PC-3 (cell line): ENCODE data around the gene IGDCC3. TPM values are rescaled to one million over a fixed set of nuclear protein-coding genes. Genes with fewer than 3 reads are reported as not detected.

Source experiments
- ATAC-seq: fragments of 200-7000 bp; cut with Tn5 transposase; 2 replicates; pipeline ENCODE4 v1.9.1; 2020; ENCODE audit warnings: mild to moderate bottlenecking, moderate library complexity
- BruUV-seq: library from RNA; stranded (reverse); fragments of 400-500 nt; replicated peaks from 2 replicates; lab custom pipeline; 2021; lab: Mats Ljungman, UMichigan
- CTCF ChIA-PET: fragments of 300-600 bp; sonication (Branson Sonifier 250); formaldehyde crosslinking; loops from one replicate; lab custom pipeline; 2022; ENCODE audit warnings: antibody characterized with exemption; lab: Charles Lee
- POLR2A ChIA-PET: fragments of 300-600 bp; sonication (Branson Sonifier 250); formaldehyde crosslinking; loops from one replicate; lab custom pipeline; 2022; ENCODE audit warnings: antibody characterized with exemption; ENCODE audit not compliant: unreplicated experiment; lab: Charles Lee
- DNase-seq: peaks from one replicate; pipeline ENCODE4 v3.0.0-alpha.2; 2015
- H2AFZ ChIP-seq: fragments of 300-600 bp; sonication (generic); 2 replicates; pipeline ENCODE4 v1.6.0; 2016; ENCODE audit warnings: antibody characterized with exemption, low read length
- H3F3A ChIP-seq: fragments of 300-600 bp; sonication (generic); one replicate; pipeline ENCODE4 v1.6.0; 2017; ENCODE audit warnings: antibody characterized with exemption, low read length, control low read depth, mild to moderate bottlenecking; ENCODE audit not compliant: unreplicated experiment
- H3K27ac ChIP-seq: fragments of 300-600 bp; sonication (generic); 2 replicates; pipeline ENCODE4 v1.5.1; 2016; ENCODE audit warnings: mild to moderate bottlenecking, low read length
- H3K27me3 ChIP-seq: fragments of 300-600 bp; sonication (generic); 2 replicates; pipeline ENCODE4 v1.6.1; 2016; ENCODE audit warnings: low read length, mixed read lengths
- H3K36me3 ChIP-seq: fragments of 300-600 bp; sonication (generic); 2 replicates; pipeline ENCODE4 v1.6.1; 2016; ENCODE audit warnings: low read depth, mixed run types, low read length, mixed read lengths
- H3K4me1 ChIP-seq: fragments of 300-600 bp; sonication (generic); 2 replicates; pipeline ENCODE4 v1.5.1; 2016; ENCODE audit warnings: low read length; ENCODE audit not compliant: insufficient read depth
- H3K4me2 ChIP-seq: fragments of 300-600 bp; sonication (generic); 2 replicates; pipeline ENCODE4 v1.6.0; 2016; ENCODE audit warnings: low read length
- H3K4me3 ChIP-seq: fragments of 300-600 bp; sonication (generic); 2 replicates; pipeline ENCODE4 v1.5.1; 2016; ENCODE audit warnings: mild to moderate bottlenecking, low read length, mixed read lengths
- H3K79me2 ChIP-seq: fragments of 300-600 bp; sonication (generic); 2 replicates; pipeline ENCODE4 v1.6.1; 2017; ENCODE audit warnings: low read length, mixed read lengths
- H3K9ac ChIP-seq: fragments of 300-600 bp; sonication (generic); 2 replicates; pipeline ENCODE4 v1.6.0; 2016; ENCODE audit warnings: mild to moderate bottlenecking, low read length
- H3K9me2 ChIP-seq: fragments of 300-600 bp; sonication (generic); replicated peaks from 2 replicates; pipeline ENCODE4 v1.6.1; 2016; ENCODE audit warnings: mixed run types, low read length, mixed read lengths
- H3K9me3 ChIP-seq: fragments of 300-600 bp; sonication (generic); 2 replicates; pipeline ENCODE4 v1.6.1; 2016; ENCODE audit warnings: low read length, mixed read lengths
- H4K20me1 ChIP-seq: fragments of 300-600 bp; sonication (generic); 2 replicates; pipeline ENCODE4 v1.6.1; 2016; ENCODE audit warnings: low read length, mixed read lengths
- CTCF ChIP-seq: fragments of 300-600 bp; sonication (generic); conservative IDR thresholded peaks from 2 replicates; pipeline ENCODE4 v1.5.1; 2017; ENCODE audit warnings: antibody characterized with exemption, low read depth, mild to moderate bottlenecking, low read length
- EZH2 ChIP-seq: fragments of 300-600 bp; sonication (generic); IDR thresholded peaks from one replicate; pipeline ENCODE4 v1.6.1; 2017; ENCODE audit warnings: antibody characterized with exemption, mild to moderate bottlenecking, low read length; ENCODE audit not compliant: unreplicated experiment
- EZH2phosphoT487 ChIP-seq: fragments of 300-600 bp; sonication (generic); IDR thresholded peaks from 2 replicates; pipeline ENCODE4 v1.6.1; 2018; ENCODE audit warnings: mild to moderate bottlenecking, antibody characterized with exemption, low read length, borderline replicate concordance
- intact Hi-C: fragments of 100-400 bp; cut with micrococcal nuclease; formaldehyde crosslinking; loops from 2 replicates; pipeline ENCODE4 v1.9.0; 2023
- total RNA-seq: library from RNA; depleted of rRNA; stranded (reverse); fragments of >200 nt; gene quantifications from 2 replicates; pipeline ENCODE4 v1.2.3, GENCODE V29; 2014

IGDCC3 gene
- total RNA-seq, 1 experiment from 2014 or later = not detected

GRCh38 chr15:65421360-65422215 is 43.8 kb upstream of the IGDCC3 start:
- CTCF ChIA-PET = no interaction called here
- H3K27ac ChIP-seq = no peak overlapping the region
- intact Hi-C loops = no loop called here

DNA sequence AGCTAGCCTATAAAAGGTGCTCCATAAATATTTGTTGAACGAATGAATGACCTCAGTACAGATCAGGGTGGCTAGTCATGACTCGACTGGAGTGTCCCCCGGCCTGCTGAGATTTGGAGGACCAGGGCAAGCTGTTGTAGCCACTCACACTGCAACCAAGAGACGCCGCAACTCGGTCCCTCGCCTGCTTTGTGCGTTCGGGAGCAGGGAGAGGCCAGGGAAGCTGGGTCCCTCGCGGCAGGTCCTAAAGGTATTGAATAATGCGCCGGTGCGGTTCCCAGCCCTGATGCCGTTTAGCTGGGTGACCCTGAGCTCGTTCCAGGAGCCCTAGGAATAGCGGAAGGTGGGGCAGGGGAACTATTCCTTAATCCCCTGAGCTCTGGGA is 43.2 kb upstream of the IGDCC3 start:
- H3K27ac ChIP-seq = no peak overlapping the region
- no peaks in the 10 kb centered on the region for H3K79me2 ChIP-seq
- H2AFZ ChIP-seq = peak overlapping the region; percentile 79; the same call in 1 of the 2 replicates
- ChIA-PET CTCF (no interaction called here), POLR2A (no interaction called here)
- no peak overlapping the region for H3K9ac ChIP-seq
- BruUV-seq = TSS peak; percentile 35
- peak overlapping the region; percentile 74; the same call in 1 of the 2 replicates for H3K4me3 ChIP-seq
- H3K27me3 ChIP-seq = no peaks in the 10 kb centered on the region
- peak overlapping the region; percentile 95 for H3K4me2 ChIP-seq
- no peaks in the 10 kb centered on the region for H3F3A ChIP-seq
- no peak for ATAC-seq
- no peaks in the 10 kb centered on the region for H4K20me1 ChIP-seq
- intact Hi-C loops = no loop called here
- peaks cover 18% of the 10 kb centered on the region for H3K4me1 ChIP-seq
- TF ChIP-seq CTCF = no peak
- no peak for TF ChIP-seq EZH2phosphoT487
- TF ChIP-seq EZH2 = no peak
- no peak for DNase-seq
- H3K9me2 ChIP-seq = no peaks in the 10 kb centered on the region
- H3K9me3 ChIP-seq = no peaks in the 10 kb centered on the region
- H3K36me3 ChIP-seq = no peaks in the 10 kb centered on the region

More at GRCh38 chr15:65421360-65422215, 43.8 kb upstream of the IGDCC3 start:
- H3K9ac ChIP-seq = peak overlapping the region; percentile 43
- no peaks in the 10 kb centered on the region for H3K36me3 ChIP-seq
- no peaks in the 10 kb centered on the region for H4K20me1 ChIP-seq
- TSS peak; percentile 66 for BruUV-seq
- H3K4me1 ChIP-seq = peaks cover 18% of the 10 kb centered on the region
- TF ChIP-seq EZH2phosphoT487 = no peak
- TF ChIP-seq CTCF = no peak
- no peak for TF ChIP-seq EZH2
- H3K27me3 ChIP-seq = no peaks in the 10 kb centered on the region
- POLR2A ChIA-PET = no interaction called here
- peak; percentile 44 for ATAC-seq
- H3K79me2 ChIP-seq = no peaks in the 10 kb centered on the region
- no peaks in the 10 kb centered on the region for H3F3A ChIP-seq
- peak overlapping the region; percentile 74 for H3K4me3 ChIP-seq
- H3K9me3 ChIP-seq = no peaks in the 10 kb centered on the region
- peak overlapping the region; percentile 95 for H3K4me2 ChIP-seq
- H2AFZ ChIP-seq = peak overlapping the region; percentile 79
- H3K9me2 ChIP-seq = no peaks in the 10 kb centered on the region
- peak; percentile 32 for DNase-seq

GRCh38 chr15:65418596-65418995 is 40.8 kb upstream of the IGDCC3 start:
- DNase-seq = no peak
- Histone ChIP-seq H4K20me1 (no peaks in the 10 kb centered on the region), H3K79me2 (no peaks in the 10 kb centered on the region), H3K4me3 (no peak overlapping the region), H2AFZ (no peak overlapping the region), H3F3A (no peaks in the 10 kb centered on the region), H3K9ac (no peak overlapping the region), H3K4me1 (peaks cover 25% of the 10 kb centered on the region), H3K36me3 (no peaks in the 10 kb centered on the region), H3K27ac (no peak overlapping the region), H3K27me3 (no peaks in the 10 kb centered on the region), H3K9me2 (no peaks in the 10 kb centered on the region), H3K4me2 (no peak overlapping the region), H3K9me3 (no peaks in the 10 kb centered on the region)
- ChIA-PET CTCF (no interaction called here), POLR2A (no interaction called here)
- intact Hi-C loops = no loop called here
- no peak for TF ChIP-seq EZH2
- no peak for TF ChIP-seq CTCF
- no peak for TF ChIP-seq EZH2phosphoT487
- no TSS peak for BruUV-seq
- ATAC-seq = no peak
